HCT116 (cell line): Measurements from ENCODE around the gene TAS1R2.

Experiments used
- CTCF ChIP-seq, 3 experiments: fragments of 200-600 bp in 1 of 3; sonication (generic) in 1 of 3; IDR thresholded peaks in 2 of 3; conservative IDR thresholded peaks in 1 of 3; 2 replicates each; pipeline ENCODE4 v1.5.1; 2012 to 2017; ENCODE audit warnings: low read depth in 2 of 3, low read length in 2 of 3, antibody characterized with exemption in 1 of 3, borderline replicate concordance in 1 of 3, control low read depth in 1 of 3, mild to moderate bottlenecking in 1 of 3, mixed read lengths in 1 of 3, mixed run types in 1 of 3, moderate library complexity in 1 of 3; ENCODE audit not compliant: insufficient read depth in 1 of 3
- POLR2AphosphoS5 ChIP-seq: IDR thresholded peaks from 2 replicates; pipeline ENCODE4 v1.6.1; 2011; ENCODE audit warnings: mild to moderate bottlenecking, low read depth, low read length, moderate library complexity
- SRF ChIP-seq: IDR thresholded peaks from 2 replicates; pipeline ENCODE4 v1.6.1; 2012; ENCODE audit warnings: low read depth
- TCF7L2 ChIP-seq: IDR thresholded peaks from 2 replicates; pipeline ENCODE4 v1.7.0; 2011; ENCODE audit warnings: borderline replicate concordance, inconsistent platforms; ENCODE audit not compliant: insufficient read depth, insufficient read length; ENCODE audit errors: extremely low read depth
- ZFX ChIP-seq: fragments of 450-650 bp; IDR thresholded peaks from 2 replicates; pipeline ENCODE4 v1.6.1; 2017
- ZNF274 ChIP-seq: fragments of 200-500 bp; sonication (Bioruptor generic); IDR thresholded peaks from 2 replicates; pipeline ENCODE4 v1.6.1; 2014; ENCODE audit warnings: mild to moderate bottlenecking, low read depth, low read length, inconsistent platforms
- TF ChIP-seq, protein P1 (sequence below): IDR thresholded peaks from 2 replicates; pipeline ENCODE4 v1.6.1; 2012

- TF ChIP-seq SRF (no peak), CTCF (IDR thresholded peaks at IDR 0.05 in 2 of 3, conservative IDR thresholded peaks at IDR 0.05 in 1 of 3; ENCODE audit: borderline replicate concordance in 1 of 3, insufficient read depth in 1 of 3, low read depth in 2 of 3, low read length in 2 of 3) (no peak), ZNF274 (no peak), POLR2AphosphoS5 (no peak), ZFX (no peak), TCF7L2 (no peak)
- TF ChIP-seq, protein P1, sequence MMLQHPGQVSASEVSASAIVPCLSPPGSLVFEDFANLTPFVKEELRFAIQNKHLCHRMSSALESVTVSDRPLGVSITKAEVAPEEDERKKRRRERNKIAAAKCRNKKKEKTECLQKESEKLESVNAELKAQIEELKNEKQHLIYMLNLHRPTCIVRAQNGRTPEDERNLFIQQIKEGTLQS, result no peak
These were observed 16.8 kb upstream of the TAS1R2 start for GRCh38 chr1:18876210-18876609.
